ENCODE measurements around the gene PAM16.

Gene PAM16

DNA sequence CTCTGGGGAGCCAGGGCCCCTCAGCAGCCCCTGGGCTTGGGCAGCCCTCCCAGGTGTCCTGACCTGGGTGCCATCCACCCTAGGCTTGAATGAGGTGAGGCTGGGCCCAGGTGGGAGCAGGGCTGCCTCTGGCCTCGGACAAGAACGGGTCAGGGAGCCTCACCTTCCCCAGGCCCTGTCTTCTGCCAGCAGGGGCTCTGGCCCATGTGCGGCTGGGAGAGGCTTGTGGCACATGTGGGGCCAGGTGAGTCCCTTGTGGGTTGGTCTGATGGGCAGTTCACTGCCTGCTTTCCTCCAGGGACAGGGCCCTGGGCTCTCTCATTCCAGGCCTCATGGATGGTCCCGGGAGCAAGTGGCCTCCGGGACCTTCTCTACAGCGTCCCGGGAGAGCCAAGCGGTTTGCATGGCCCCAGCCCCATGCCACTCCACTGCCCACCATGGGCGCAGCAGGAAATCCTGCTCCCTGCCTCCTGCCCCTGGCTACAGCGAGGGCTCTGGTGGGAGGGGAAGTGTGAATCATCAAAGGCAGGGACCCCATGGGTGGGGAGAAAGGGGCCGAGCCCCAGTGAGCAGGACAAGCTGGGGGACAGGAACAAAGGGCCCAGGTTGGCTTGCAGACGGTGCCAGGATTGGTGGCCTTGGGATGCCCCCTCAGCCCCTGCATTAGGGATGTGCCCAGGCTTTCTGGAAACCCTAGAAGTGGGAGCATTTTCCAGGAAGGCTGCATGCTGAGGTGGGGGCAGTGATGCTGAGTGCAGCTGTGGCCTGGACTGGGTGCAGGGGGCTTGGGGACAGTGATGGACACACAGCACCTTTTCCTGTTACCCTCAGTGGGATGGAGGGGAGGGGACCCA lies 32.7 kb upstream of the PAM16 start:
- no peak for DNase-seq (ENCODE audit: low read depth, low spot score)

DNA sequence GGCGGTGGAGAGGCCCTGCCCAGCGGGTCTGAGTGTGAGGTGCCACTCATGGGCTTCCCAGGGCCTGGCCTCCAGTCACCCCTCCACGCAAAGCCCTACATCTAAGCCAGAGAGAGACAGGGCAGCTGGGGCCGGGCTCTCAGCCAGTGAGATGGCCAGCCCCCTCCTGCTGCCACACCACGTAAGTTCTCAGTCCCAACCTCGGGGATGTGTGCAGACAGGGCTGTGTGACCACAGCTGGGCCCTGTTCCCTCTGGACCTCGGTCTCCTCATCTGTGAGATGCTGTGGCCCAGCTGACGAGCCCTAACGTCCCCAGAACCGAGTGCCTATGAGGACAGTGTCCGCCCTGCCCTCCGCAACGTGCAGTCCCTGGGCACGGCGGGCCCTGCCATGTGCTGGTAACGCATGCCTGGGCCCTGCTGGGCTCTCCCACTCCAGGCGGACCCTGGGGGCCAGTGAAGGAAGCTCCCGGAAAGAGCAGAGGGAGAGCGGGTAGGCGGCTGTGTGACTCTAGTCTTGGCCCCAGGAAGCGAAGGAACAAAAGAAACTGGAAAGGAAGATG lies 31.8 kb upstream of the PAM16 start:
- DNase-seq (ENCODE audit: low read depth, low spot score), result no peak

DNA sequence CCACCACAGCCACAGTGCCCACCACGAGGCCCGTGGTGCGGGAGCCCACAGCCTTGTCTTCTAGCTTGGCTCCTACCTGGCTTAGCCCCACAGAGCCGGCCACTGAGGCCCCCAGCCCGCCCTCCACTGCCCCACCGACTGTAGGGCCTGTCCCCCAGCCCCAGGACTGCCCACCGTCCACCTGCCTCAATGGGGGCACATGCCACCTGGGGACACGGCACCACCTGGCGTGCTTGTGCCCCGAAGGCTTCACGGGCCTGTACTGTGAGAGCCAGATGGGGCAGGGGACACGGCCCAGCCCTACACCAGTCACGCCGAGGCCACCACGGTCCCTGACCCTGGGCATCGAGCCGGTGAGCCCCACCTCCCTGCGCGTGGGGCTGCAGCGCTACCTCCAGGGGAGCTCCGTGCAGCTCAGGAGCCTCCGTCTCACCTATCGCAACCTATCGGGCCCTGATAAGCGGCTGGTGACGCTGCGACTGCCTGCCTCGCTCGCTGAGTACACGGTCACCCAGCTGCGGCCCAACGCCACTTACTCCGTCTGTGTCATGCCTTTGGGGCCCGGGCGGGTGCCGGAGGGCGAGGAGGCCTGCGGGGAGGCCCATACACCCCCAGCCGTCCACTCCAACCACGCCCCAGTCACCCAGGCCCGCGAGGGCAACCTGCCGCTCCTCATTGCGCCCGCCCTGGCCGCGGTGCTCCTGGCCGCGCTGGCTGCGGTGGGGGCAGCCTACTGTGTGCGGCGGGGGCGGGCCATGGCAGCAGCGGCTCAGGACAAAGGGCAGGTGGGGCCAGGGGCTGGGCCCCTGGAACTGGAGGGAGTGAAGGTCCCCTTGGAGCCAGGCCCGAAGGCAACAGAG lies 31.0 kb upstream of the PAM16 start:
- no peak for DNase-seq (ENCODE audit: low read depth, low spot score)

DNA sequence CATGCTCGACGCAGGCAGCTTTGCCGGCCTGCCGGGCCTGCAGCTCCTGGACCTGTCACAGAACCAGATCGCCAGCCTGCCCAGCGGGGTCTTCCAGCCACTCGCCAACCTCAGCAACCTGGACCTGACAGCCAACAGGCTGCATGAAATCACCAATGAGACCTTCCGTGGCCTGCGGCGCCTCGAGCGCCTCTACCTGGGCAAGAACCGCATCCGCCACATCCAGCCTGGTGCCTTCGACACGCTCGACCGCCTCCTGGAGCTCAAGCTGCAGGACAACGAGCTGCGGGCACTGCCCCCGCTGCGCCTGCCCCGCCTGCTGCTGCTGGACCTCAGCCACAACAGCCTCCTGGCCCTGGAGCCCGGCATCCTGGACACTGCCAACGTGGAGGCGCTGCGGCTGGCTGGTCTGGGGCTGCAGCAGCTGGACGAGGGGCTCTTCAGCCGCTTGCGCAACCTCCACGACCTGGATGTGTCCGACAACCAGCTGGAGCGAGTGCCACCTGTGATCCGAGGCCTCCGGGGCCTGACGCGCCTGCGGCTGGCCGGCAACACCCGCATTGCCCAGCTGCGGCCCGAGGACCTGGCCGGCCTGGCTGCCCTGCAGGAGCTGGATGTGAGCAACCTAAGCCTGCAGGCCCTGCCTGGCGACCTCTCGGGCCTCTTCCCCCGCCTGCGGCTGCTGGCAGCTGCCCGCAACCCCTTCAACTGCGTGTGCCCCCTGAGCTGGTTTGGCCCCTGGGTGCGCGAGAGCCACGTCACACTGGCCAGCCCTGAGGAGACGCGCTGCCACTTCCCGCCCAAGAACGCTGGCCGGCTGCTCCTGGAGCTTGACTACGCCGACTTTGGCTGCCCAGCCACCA lies 30.2 kb upstream of the PAM16 start:
- DNase-seq (ENCODE audit: low read depth, low spot score), result no peak

DNA sequence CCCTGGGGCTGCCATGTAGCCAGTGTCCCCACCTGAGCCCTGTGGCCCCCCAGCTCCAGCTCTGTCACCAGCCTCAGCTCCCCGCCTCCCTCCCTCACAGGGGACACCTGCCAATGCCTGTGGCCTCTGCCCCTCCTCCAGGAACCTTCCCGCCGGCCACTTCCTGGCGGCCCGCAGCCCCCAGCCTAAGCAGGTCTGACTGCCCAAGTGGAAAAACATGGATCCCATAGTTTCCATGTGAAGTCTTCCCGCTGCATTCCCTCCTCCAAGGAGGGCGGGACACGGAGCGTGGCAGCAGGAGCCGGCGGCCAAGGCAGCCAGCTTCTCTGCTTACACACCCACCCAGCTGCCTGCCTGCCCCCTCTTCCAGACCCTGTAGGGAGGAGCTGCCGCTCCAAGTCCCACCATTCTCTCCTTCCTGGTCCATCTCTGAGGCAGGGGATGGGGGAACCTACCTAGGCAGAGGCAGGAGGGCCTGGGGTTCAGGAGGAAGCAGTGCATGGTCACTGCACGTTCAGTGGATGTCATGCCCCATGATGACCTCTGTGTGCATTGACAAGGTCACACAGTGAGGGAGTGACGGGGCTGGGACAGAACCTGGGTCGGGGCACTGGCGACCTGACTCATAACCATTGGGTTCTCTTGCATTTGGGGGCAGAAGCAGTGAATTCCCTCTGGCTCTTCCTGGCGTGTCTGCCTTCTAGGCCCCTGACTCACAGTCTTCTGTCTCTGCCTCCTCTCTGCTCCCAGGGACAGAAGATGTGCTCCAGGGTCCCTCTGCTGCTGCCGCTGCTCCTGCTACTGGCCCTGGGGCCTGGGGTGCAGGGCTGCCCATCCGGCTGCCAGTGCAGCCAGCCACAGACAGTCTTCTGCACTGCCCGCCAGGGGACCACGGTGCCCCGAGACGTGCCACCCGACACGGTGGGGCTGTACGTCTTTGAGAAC lies 29.3 kb upstream of the PAM16 start:
- DNase-seq (ENCODE audit: low read depth, low spot score), result no peak

DNA sequence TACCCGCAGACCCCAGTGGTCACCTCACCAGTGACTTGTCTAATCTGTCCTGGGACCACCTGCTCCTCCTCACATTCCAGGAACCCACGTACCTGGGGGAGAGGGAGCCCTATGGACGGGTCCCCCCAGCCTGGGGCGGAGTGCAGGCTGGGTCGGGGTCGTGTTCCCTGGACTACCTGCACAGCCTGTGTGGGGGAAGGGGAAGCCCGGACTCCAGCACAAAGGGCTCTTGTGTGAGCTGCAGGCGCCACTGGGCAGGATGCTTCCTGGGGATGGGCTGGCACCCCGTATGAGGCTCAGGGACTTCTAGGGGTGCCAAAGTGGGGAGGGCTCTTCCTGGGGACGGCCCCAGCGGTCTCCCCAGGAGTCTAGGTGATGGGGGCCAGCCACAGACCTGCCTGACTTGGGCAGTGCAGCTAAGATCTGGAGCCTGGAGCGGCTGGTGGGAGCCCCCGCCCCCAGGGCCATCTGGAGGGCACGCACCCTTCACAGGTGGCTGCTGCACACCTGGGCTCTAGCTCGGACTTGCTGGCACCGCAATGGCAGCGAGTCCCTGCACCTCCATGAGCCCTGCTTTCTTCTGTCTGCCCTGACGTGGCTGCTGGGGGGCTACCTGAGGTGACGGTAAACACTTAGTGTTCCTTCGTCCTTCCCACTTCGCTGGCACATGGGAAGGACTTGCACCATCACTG lies 28.0 kb upstream of the PAM16 start:
- DNase-seq (ENCODE audit: low read depth, low spot score), result no peak

DNA sequence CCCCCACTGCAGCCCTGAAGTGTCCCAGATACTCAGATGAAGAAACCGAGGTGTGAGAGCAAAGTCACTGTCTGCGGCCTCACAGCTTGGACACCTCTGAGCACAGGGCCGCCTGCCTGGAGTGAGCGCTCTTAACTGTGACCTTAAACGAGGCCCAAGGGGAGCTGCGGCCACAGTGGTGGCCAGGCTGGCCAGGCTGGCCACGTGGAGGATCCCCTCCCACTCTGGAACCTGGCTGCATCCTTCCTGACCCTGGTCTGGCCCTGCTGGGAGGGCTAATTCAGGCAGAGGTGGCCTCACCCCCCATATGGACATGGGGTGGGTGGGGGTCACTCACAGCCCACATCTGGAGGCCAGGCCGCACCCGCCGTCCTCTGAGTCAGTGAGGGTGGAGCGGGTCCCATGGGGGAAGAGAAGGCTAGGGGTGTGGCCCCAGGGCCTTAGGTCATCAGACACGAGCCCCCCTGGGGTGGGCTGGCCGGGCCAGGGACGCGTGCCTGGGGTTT lies 27.1 kb upstream of the PAM16 start:
- no peak for DNase-seq (ENCODE audit: low read depth, low spot score)

DNA sequence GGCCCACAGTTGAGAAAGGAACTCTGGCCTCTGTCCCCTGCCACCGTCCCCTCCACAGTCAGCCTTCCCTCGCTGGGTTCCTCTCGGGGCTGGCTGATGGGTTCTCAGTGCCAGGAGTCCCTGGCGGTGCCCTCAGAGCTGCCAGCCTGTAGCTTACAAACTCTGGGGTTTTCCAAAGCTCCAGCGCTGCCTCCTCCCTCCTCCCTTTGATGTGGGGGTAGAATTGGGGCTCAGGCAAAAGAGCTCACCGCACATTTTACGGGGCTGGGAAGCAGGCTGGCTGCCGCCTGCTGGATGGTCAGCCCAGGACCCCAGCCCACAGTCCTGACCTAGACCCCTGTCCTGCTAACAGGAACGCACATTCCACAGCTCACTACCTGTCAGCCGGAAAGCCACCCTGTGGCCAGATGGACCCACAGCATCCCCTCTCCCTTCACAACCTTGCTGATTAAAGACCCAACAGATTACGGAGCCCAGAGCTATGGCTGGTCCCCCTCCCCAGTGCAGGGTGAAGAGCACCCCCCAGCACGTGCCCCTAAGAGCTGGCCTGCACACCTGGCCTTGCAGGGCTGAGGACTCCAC lies 26.5 kb upstream of the PAM16 start:
- no peak for DNase-seq (ENCODE audit: low read depth, low spot score)

DNA sequence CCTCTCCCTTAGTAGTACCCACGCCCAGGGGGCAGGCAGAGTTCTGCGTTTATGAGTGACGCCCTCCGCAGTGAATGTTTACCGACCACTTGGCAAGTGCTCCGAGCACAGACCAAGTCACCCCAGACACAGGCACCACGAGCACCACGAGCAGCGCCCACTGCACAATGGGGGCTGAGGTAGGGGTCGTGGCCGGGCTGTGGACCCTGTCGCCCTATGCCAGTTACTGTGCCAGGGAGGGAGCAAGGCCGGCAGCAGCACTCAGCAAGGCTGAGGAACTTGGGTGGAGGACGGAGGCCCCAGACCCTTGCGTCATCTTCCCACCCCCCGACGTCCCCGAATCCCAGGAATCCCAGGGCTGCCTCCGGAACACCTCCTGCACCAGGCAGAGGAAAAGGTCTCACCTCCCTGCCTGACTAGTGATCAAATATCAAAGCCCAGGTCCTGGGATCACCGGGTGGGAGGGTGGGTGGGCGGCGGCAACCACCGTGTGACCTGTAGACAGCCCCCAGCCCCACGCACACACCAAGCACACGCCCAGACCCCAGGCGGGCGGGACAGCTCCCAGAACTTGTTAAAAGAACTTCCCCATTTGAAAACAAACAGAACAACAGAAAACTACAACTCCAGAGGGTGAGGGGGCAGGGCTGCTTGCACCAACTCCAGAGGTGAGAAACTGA lies 25.9 kb upstream of the PAM16 start:
- DNase-seq (ENCODE audit: low read depth, low spot score), result no peak

DNA sequence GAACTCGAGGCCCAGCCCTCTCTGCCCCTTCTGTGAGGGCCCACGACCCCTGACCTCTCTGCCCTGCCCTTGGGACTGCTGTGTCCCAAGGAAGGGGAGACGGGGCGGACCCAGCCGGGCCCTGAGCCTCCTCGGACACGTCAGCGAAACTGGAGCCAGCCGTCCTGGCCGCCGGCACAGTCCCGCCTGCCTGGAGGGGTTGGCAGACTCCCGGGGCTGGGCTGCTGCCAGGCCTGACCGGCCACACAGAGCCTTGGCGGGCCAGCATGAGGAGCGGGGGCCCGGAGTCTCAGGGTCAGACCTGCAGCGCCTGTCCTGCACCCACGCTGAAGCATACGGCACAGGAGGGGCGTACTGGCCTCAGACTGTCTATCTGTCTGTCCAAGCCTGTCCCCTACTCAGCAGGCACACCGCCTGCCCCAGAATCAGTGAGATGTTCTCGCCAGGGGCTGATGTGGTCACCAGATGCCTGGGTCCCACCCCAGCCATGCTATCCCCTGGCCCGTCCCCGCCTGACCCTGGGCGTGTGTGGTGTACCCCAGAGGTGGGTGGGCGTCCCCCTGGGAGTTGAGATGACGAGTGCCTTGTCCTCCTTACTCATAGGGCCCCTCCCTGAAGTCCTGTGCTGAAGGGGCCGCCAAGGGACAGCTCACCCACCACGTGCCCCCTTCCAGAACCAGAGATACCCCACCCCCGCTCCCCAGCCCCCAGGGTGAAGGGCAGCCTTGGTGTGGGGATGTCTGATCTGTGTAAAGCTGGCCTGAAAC lies 25.2 kb upstream of the PAM16 start:
- DNase-seq (ENCODE audit: low read depth, low spot score), result no peak

DNA sequence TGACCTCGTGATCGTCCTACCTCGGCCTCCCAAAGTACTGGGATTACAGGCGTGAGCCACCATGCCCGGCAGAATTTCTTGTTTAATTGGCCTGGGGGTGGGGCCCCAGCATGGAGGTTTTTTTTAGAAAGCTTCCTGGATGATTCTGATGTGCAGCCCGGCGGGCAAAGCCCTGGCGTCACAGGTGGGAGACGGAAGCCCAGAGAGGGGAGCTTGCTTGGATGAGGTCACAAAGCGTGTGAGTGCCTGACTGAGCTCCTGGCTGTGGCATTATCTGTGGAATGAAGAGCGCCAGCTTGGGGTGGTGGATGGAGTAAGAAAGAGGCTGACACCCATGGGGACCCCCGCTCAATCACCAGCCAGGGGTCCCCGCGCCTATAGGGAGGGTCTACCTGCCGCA lies 24.6 kb upstream of the PAM16 start:
- DNase-seq (ENCODE audit: low read depth, low spot score), result no peak

DNA sequence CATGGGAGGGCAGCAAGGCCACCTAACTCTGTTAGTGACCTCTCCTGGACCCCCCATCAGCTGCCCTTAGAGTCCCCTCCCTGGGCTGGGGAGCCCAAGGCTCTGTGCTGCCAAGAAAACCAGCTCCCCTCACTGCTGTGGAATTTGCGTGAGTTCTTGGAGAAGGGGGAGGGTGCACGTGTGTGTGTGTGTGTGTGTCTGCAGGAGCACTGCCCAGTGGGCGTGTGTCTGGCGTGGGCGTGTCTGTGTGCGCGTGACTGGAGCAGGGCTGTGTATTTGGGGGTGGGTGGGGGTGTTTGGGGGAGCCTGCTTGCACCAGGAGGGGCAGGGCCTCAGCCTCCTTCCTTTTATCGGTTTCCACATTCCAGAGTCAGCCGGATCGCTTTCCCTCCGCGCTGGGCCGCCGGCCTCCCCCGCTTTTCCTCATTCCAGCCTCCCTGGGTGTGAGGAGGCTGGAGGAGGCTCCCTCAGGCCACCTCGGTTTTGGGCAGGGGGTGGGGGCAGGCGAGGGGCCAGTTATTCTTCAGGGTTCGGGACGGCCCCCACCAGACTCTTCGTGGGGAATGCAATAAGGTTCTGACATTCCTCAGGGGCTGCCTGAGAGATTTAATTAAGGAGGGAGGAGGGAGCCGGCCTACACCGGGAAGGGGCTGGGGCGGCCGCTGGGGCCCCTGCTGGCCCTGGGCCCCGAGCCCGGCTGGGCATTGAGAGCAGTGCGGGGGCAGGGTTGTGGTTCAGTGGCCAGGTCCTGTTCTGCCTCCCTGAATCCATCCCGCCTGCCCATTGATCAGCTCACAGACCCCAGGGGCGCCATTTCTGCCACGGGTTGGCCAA lies 23.0 kb upstream of the PAM16 start:
- DNase-seq (ENCODE audit: low read depth, low spot score), result no peak

DNA sequence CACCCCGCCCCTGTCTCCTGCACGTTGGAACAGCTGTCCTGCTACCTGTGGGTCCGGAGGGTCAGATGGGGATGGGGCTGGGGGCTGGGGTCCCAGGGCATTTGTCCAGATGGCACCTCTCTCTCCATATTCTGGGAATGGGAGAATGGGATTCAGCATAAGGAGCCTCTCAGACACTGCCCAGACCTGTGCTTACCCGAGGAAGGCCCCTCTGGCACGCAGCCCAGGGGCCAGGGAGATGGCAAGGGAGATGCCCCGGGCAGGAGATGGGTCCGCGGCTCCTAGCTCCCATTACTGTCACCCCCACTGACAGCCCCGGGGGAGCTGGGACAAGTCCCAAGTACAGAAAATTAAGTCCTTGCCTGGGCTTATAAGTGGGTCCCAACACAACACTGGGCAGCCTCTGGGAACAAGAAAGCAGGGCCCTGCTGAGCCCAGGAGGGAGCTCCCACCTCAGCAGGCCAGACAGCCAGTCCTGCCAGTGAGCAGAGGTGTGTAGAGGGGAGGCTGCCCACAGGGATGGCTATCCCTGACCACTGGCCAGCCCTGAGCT lies 22.3 kb upstream of the PAM16 start:
- DNase-seq (ENCODE audit: low read depth, low spot score), result no peak

DNA sequence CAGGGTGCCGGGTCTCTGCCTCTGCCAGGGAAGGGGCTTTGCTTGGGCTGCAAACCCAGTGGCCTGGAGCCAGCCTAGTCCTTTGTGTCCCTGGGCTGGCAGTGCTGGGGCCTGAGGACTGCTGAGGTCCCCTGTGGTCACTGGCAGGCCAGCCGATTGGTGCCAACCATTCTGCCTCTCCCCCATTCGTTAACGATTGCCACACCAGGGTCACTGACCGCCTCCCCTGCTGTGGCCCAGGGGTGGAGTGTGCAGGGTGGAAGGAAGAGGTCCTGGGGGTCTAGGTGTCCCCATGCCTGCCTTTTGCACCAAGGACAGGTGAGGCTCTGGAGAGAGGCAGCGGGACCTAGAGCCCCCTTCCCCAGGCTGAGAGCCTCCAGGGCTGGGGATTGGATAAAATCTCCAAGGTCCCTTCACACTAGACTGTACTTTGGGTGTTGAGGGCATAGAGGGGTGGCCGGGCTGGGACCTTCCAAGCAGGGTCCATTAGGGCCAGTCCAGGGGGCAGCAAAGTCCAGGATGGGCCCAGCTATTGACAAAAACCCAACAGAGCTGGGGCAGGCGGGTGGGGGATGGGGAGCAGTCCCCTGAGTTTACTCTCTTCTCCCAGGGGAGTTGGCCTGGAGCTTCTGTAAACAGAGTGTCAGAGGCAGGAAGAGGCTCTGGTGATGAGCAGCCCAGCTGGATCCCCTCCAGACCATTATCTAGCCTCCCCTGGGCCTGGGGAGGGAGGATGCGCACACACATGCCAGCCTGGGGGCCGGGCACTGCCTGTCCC lies 21.6 kb upstream of the PAM16 start:
- DNase-seq (ENCODE audit: low read depth, low spot score), result no peak

DNA sequence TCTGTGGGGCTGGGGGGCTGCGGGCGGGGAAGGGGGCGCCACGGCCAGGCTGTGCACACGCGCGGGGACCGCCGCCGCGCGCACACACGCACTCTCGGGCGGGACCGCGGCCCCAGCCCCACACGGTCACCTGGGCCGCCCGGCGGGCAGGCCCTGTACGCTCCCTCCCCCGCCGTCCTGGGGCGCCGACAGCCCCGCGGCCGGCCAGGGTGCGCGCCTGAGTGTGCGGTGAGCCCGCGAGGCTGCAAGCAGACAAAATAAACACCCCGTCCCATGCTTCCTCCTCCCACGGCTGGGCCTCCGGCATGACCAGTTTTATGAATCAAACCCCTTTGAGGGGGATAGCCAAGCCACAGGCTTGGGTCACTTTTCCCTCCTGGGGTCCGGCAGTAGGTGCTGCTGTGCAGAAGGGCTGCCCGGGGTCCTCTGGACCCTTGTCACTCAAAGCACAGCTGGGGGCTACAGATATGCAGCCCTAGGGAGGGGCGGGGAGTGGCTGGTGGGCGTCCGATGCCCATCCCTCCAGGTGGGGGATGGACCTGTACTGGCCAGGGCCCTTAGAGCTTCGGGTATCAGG lies 21.0 kb upstream of the PAM16 start:
- DNase-seq (ENCODE audit: low read depth, low spot score), result no peak

All from smooth muscle cell of the brain vasculature (primary cell).